K562 (cell line): Measurements from ENCODE around the gene LCE1F. TPM values are rescaled to one million over a fixed set of nuclear protein-coding genes. Genes with fewer than 3 reads are reported as not detected.
A peak's percentile ranks its signal among the peaks of the same experiment; 100 is the strongest.

Experiments
- ATAC-seq: fragments of 200-7000 bp; cut with Tn5 transposase; 3 replicates; pipeline ENCODE4 v1.9.1; 2020; ENCODE audit warnings: moderate library complexity
- BruUV-seq: library from RNA; stranded (reverse); fragments of 400-500 nt; replicated peaks from 2 replicates; lab custom pipeline; 2021; lab: Mats Ljungman, UMichigan
- CTCF ChIA-PET: fragments of 300-600 bp; formaldehyde crosslinking; extraction: SDS; loops from one replicate; lab custom pipeline; 2021; ENCODE audit warnings: low intra/inter-chr PET ratio; lab: Yijun Ruan, JAX
- POLR2A ChIA-PET: fragments of 300-600, 350-650 bp; sonication (Branson Sonifier 250); formaldehyde crosslinking; extraction: SDS; loops from one replicate; lab custom pipeline; 2021; ENCODE audit warnings: antibody characterized with exemption, inconsistent platforms; lab: Yijun Ruan, JAX
- DNase-seq, 4 experiments: peaks; one replicate each; pipeline versions ENCODE4 v3.0.0 to v3.0.0-alpha.2; 2011 to 2018; ENCODE audit warnings: low spot score in 3 of 4, mixed read lengths in 3 of 4; ENCODE audit errors: extremely low read depth in 1 of 4
- FAIRE-seq: peaks from 2 replicates; lab custom pipeline; 2011; peaks lifted over from hg19 to GRCh38; lab: Jason Lieb, UNC
- H2AFZ ChIP-seq: 2 replicates; pipeline ENCODE4 v1.6.0; 2011; ENCODE audit warnings: low read depth, low read length, control low read depth, inconsistent platforms
- H3K27ac ChIP-seq: fragments of 200-600 bp; 3 replicates; pipeline ENCODE4 v1.8.0; 2011; ENCODE audit warnings: low read depth, mild to moderate bottlenecking, control low read depth, inconsistent platforms, low read length, moderate library complexity, mixed read lengths; ENCODE audit errors: extremely low read depth
- H3K27me3 ChIP-seq, 2 experiments: fragments of 300-600 bp in 1 of 2; 2 replicates in 1 of 2; 3 replicates in 1 of 2; pipeline versions ENCODE4 v1.6.0 to v1.8.0; 2011; ENCODE audit warnings: inconsistent platforms in 2 of 2, low read length in 2 of 2, mild to moderate bottlenecking in 1 of 2, mixed read lengths in 1 of 2, moderate library complexity in 1 of 2; ENCODE audit not compliant: control insufficient read depth in 2 of 2, insufficient read depth in 2 of 2
- H3K36me3 ChIP-seq: fragments of 300-600 bp; 3 replicates; pipeline ENCODE4 v1.8.0; 2011; ENCODE audit warnings: mild to moderate bottlenecking, low read length, inconsistent platforms; ENCODE audit not compliant: control insufficient read depth, insufficient read depth
- H3K4me1 ChIP-seq, 2 experiments: fragments of 200-600 bp in 1 of 2; replicated peaks in 1 of 2; 2 replicates in 1 of 2; 3 replicates in 1 of 2; pipeline versions ENCODE4 v1.5.1 to v1.8.0; 2011; ENCODE audit warnings: inconsistent platforms in 2 of 2, low read length in 2 of 2, mild to moderate bottlenecking in 1 of 2, mixed read lengths in 1 of 2, moderate library complexity in 1 of 2; ENCODE audit not compliant: control insufficient read depth in 2 of 2, insufficient read depth in 2 of 2
- H3K4me2 ChIP-seq: 2 replicates; pipeline ENCODE4 v1.6.1; 2011; ENCODE audit warnings: low read length, control low read depth, inconsistent platforms, mixed read lengths; ENCODE audit not compliant: insufficient read depth
- H3K4me3 ChIP-seq: fragments of 200-600 bp; sonication (generic), shearing (Covaris generic); 2 replicates; pipeline ENCODE4 v1.5.1; 2016; ENCODE audit warnings: control low read depth, inconsistent platforms
- H3K79me2 ChIP-seq: fragments of 200-600 bp; 3 replicates; pipeline ENCODE4 v1.8.0; 2011; ENCODE audit warnings: low read length, inconsistent platforms; ENCODE audit not compliant: control insufficient read depth, insufficient read depth
- H3K9ac ChIP-seq, 2 experiments: 2 replicates each; pipeline versions ENCODE4 v1.6.0 to v1.6.1; 2011; ENCODE audit warnings: low read depth in 2 of 2, low read length in 2 of 2, control low read depth in 1 of 2, inconsistent platforms in 1 of 2, mild to moderate bottlenecking in 1 of 2, mixed read lengths in 1 of 2; ENCODE audit not compliant: insufficient read depth in 1 of 2
- H3K9me1 ChIP-seq: one replicate; pipeline ENCODE4 v1.6.0; 2011; ENCODE audit warnings: inconsistent platforms, mild to moderate bottlenecking, low read length, moderate library complexity; ENCODE audit not compliant: control insufficient read depth, insufficient read depth
- H3K9me3 ChIP-seq: replicated peaks from 2 replicates; pipeline ENCODE4 v1.5.1; 2011; ENCODE audit warnings: low read depth, low read length, inconsistent platforms; ENCODE audit not compliant: control insufficient read depth, insufficient read depth
- H4K20me1 ChIP-seq: replicated peaks from 2 replicates; pipeline ENCODE4 v1.6.1; 2011; ENCODE audit warnings: low read length, inconsistent platforms, mixed read lengths; ENCODE audit not compliant: control insufficient read depth, insufficient read depth
- ADNP ChIP-seq: fragments of 200-800 bp; sonication (Bioruptor generic); IDR thresholded peaks from 2 replicates; pipeline ENCODE4 v1.6.1; 2016; ENCODE audit warnings: missing genetic modification characterization, missing compliant biosample characterization
- BHLHE40 ChIP-seq: IDR thresholded peaks from 2 replicates; pipeline ENCODE4 v1.6.1; 2011; ENCODE audit warnings: low read length, improper control_type of control experiment
- CBFA2T2 ChIP-seq: fragments of 450-650 bp; conservative IDR thresholded peaks from 2 replicates; pipeline ENCODE4 v1.6.1; 2017; ENCODE audit warnings: mild to moderate bottlenecking
- CREB1 ChIP-seq, 2 experiments: sonication (generic) in 1 of 2; formaldehyde crosslinking in 1 of 2; IDR thresholded peaks; 2 replicates each; pipeline versions ENCODE4 v1.6.1 to v1.8.0; 2012 to 2022; ENCODE audit warnings: inconsistent platforms in 1 of 2, mild to moderate bottlenecking in 1 of 2, missing genetic modification reagents in 1 of 2, moderate library complexity in 1 of 2
- DACH1 ChIP-seq: fragments of 450-650 bp; IDR thresholded peaks from 2 replicates; pipeline ENCODE4 v1.6.1; 2018; ENCODE audit not compliant: partially characterized antibody
- PHF21A ChIP-seq: fragments of 450-650 bp; IDR thresholded peaks from 2 replicates; pipeline ENCODE4 v1.6.1; 2017; ENCODE audit warnings: low read depth, borderline replicate concordance
- SP2 ChIP-seq: IDR thresholded peaks from 2 replicates; pipeline ENCODE4 v1.6.1; 2011; ENCODE audit warnings: mild to moderate bottlenecking, low read depth, low read length, moderate library complexity; ENCODE audit not compliant: poor library complexity, severe bottlenecking; ENCODE audit errors: extremely low read depth
- TAF9B ChIP-seq: fragments of 450-650 bp; IDR thresholded peaks from 2 replicates; pipeline ENCODE4 v1.6.1; 2018; ENCODE audit warnings: mild to moderate bottlenecking; ENCODE audit not compliant: partially characterized antibody
- ZNF354B ChIP-seq: fragments of 250-450 bp; sonication (Bioruptor Pico); IDR thresholded peaks from 2 replicates; pipeline ENCODE4 v1.4.0; 2020
- ZNF445 ChIP-seq: fragments of 250-450 bp; sonication (Bioruptor Pico); IDR thresholded peaks from 2 replicates; pipeline ENCODE4 v1.4.0; 2020; ENCODE audit warnings: low read depth, mild to moderate bottlenecking, moderate library complexity
- WGBS: fragments of 100-300 bp; shearing (Covaris generic); methylation state at CpG from one replicate; pipeline ENCODE4 v1.1.6; 2016; ENCODE audit warnings: low coverage, mixed read lengths; ENCODE audit not compliant: insufficient coverage; ENCODE audit errors: missing lambda C conversion rate; 5-methylcytosine and 5-hydroxymethylcytosine counted together
- in situ Hi-C: fragments of 300-500 bp; cut with MboI; formaldehyde crosslinking; loops from 4 replicates; pipeline ENCODE4 v1.15.0; 2018; ENCODE audit warnings: inconsistent platforms, mixed read lengths
- intact Hi-C: fragments of 100-400 bp; cut with micrococcal nuclease; formaldehyde crosslinking; loops from 2 replicates; pipeline ENCODE4 v1.14.2; 2022
- polyA plus RNA-seq, 8 experiments: library from polyadenylated mRNA; depleted of rRNA in 4 of 8; stranded (reverse) in 5 of 8; unstranded in 3 of 8; fragments of >200 nt; fragmentation: Nextera tagmentation in 2 of 8; fragmentation: Illumina TruSeq in 1 of 8; extraction: Ambion mirVana in 2 of 8; extraction: Trizol in 1 of 8; gene quantifications; 2 replicates each; pipeline versions ENCODE4 v1.2.1 to v1.2.3, GENCODE V29; 2011 to 2014; ENCODE audit warnings: inconsistent platforms in 1 of 8, missing spikeins in 1 of 8
- total RNA-seq, 7 experiments: library from RNA; depleted of rRNA in 6 of 7; stranded (reverse); fragments of >200 nt in 6 of 7; fragmentation: Illumina TruSeq in 2 of 7; extraction: Trizol in 2 of 7; gene quantifications; 2 replicates each; pipeline versions ENCODE4 v1.2.1 to v1.2.3, GENCODE V29; 2011 to 2021; ENCODE audit warnings: low replicate concordance in 1 of 7
- TF ChIP-seq, protein P1 (sequence below): fragments of 250-450 bp; sonication (Bioruptor Pico); IDR thresholded peaks from 2 replicates; pipeline ENCODE4 v1.8.0; 2022; ENCODE audit warnings: moderate library complexity, mild to moderate bottlenecking, inconsistent platforms
- TF ChIP-seq, protein P2 (sequence below): fragments of 450-650 bp; IDR thresholded peaks from 2 replicates; pipeline ENCODE4 v1.6.1; 2018; ENCODE audit warnings: mild to moderate bottlenecking, low read depth; ENCODE audit not compliant: partially characterized antibody
- TF ChIP-seq, protein P3 (sequence below): fragments of 450-650 bp; formaldehyde crosslinking; IDR thresholded peaks from 2 replicates; pipeline ENCODE4 v1.4.0; 2020; ENCODE audit warnings: mild to moderate bottlenecking, mixed read lengths
- TF ChIP-seq, protein P4 (sequence below): IDR thresholded peaks from 2 replicates; pipeline ENCODE4 v1.6.1; 2014; ENCODE audit warnings: antibody characterized with exemption

Gene LCE1F
- total and polyA plus RNA-seq, 9 of the 15 experiments (the other 6 are each of a cell fraction or from before 2014, with no cell fraction given) = not detected

DNA sequence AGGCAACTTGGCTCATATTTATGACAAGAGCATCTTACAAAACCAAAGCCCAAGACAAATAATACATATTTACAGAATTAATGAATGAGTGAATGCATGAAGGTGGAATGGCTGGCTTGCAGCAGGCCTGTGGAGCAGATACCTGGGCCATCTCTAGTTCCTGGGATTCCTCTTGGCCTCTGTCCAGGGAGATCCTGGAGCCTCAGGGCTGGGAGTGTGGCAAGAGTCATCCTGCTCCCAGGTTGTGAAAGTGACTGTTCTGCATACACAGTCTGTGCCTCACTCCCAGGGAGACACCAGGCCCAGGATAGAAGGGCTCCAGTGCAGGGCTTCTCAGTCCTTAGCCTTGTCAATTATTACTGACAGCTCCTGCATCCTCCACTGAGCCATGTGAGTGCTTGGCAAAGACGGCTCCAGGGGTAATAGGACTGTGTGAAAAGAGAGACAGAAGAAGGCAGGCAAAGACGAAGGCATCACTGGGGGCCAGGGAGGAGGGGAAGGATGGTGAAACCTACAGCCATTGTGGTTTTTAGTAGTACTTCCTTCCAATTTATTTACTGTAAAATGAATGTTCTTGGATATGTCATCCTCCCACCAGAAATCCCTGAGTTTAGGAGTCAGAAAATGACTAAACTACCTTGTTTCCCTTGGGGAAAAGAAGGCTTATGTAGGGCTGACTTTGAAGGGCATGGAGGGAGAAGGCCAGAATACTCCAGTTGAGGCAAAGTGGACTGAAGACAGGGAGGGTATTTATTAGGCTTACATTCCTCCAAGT lies 31.4 kb upstream of the LCE1F start (continued):
- no peak for TF ChIP-seq TAF9B
- no peak for TF ChIP-seq PHF21A
- no peak for TF ChIP-seq ZNF445

DNA sequence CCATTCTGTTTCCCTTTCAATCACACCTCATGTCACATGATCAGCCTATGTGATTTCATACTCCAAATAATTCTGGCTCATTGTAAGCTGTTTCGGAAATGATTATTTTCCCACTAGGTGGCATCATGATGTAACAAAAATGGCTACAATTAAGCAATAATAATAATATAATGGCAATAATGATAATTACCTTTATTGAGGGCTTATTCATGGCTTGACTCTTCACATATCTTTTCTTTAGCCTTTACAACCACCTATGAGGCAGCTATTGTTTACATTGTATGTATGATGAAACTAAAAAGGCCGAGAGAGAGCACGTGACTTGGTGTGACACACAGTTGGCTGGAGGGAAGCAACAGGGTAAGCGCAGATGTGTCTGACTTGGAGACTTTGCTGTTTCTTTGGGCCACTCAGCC lies 29.6 kb upstream of the LCE1F start:
- H3K79me2 ChIP-seq = no peaks in the 10 kb centered on the region
- H3K27me3 ChIP-seq = no peaks in the 10 kb centered on the region
- intact Hi-C loops (loop anchor here (10.0 kb wide), 1 partner anchor 90 kb away; no protein-coding TSS in a partner anchor), in situ Hi-C loops (no loop called here)
- POLR2A ChIA-PET = no interaction called here
- peak overlapping the region; percentile 59 for H2AFZ ChIP-seq
- peak; percentile 67 for ATAC-seq
- H3K9me3 ChIP-seq = no peaks in the 10 kb centered on the region
- no peaks in the 10 kb centered on the region for H3K9me1 ChIP-seq
- no peak overlapping the region for H3K9ac ChIP-seq
- 4% methylated on average over 4 of the region's 4 CpGs for WGBS
- no TSS peak for BruUV-seq
- H3K27ac ChIP-seq = no peak overlapping the region
- H3K4me2 ChIP-seq = peak overlapping the region; percentile 29; the same call in 1 of the 2 replicates
- no peak for FAIRE-seq
- no peaks in the 10 kb centered on the region for H3K4me1 ChIP-seq
- peak in 1 of 4 experiments; percentile 8 for DNase-seq
- CTCF ChIA-PET = no interaction called here
- H3K36me3 ChIP-seq = no peaks in the 10 kb centered on the region
- H4K20me1 ChIP-seq = no peaks in the 10 kb centered on the region
- no peak overlapping the region for H3K4me3 ChIP-seq
- peak; percentile 51 for TF ChIP-seq DACH1
- TF ChIP-seq CBFA2T2 = 0 out of 2 replicates have a peak, but pooled peaks have one; percentile 18
- TF ChIP-seq CREB1 (IDR thresholded peaks at IDR 0.05) = no peak
- no peak for TF ChIP-seq CREB1 (CRISPR knock-in tag; IDR thresholded peaks at IDR 0.05)
- TF ChIP-seq, protein P1, sequence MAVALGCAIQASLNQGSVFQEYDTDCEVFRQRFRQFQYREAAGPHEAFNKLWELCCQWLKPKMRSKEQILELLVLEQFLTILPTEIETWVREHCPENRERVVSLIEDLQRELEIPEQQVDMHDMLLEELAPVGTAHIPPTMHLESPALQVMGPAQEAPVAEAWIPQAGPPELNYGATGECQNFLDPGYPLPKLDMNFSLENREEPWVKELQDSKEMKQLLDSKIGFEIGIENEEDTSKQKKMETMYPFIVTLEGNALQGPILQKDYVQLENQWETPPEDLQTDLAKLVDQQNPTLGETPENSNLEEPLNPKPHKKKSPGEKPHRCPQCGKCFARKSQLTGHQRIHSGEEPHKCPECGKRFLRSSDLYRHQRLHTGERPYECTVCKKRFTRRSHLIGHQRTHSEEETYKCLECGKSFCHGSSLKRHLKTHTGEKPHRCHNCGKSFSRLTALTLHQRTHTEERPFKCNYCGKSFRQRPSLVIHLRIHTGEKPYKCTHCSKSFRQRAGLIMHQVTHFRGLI (CRISPR knock-in tag) = no peak
- no peak for TF ChIP-seq ZNF354B (CRISPR knock-in tag)
- no peak for TF ChIP-seq ADNP (tag)
- TF ChIP-seq SP2 = no peak
- TF ChIP-seq, protein P2, sequence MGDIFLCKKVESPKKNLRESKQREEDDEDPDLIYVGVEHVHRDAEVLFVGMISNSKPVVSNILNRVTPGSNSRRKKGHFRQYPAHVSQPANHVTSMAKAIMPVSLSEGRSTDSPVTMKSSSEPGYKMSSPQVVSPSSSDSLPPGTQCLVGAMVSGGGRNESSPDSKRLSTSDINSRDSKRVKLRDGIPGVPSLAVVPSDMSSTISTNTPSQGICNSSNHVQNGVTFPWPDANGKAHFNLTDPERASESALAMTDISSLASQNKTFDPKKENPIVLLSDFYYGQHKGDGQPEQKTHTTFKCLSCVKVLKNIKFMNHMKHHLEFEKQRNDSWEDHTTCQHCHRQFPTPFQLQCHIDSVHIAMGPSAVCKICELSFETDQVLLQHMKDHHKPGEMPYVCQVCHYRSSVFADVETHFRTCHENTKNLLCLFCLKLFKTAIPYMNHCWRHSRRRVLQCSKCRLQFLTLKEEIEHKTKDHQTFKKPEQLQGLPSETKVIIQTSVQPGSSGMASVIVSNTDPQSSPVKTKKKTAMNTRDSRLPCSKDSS = no peak
- peak; percentile 57; the same call in 1 of the 2 replicates for TF ChIP-seq BHLHE40
- TF ChIP-seq, protein P3, sequence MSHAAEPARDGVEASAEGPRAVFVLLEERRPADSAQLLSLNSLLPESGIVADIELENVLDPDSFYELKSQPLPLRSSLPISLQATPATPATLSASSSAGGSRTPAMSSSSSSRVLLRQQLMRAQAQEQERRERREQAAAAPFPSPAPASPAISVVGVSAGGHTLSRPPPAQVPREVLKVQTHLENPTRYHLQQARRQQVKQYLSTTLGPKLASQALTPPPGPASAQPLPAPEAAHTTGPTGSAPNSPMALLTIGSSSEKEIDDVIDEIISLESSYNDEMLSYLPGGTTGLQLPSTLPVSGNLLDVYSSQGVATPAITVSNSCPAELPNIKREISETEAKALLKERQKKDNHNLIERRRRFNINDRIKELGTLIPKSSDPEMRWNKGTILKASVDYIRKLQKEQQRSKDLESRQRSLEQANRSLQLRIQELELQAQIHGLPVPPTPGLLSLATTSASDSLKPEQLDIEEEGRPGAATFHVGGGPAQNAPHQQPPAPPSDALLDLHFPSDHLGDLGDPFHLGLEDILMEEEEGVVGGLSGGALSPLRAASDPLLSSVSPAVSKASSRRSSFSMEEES (CRISPR knock-in tag) = peak; percentile 68
- TF ChIP-seq, protein P4, sequence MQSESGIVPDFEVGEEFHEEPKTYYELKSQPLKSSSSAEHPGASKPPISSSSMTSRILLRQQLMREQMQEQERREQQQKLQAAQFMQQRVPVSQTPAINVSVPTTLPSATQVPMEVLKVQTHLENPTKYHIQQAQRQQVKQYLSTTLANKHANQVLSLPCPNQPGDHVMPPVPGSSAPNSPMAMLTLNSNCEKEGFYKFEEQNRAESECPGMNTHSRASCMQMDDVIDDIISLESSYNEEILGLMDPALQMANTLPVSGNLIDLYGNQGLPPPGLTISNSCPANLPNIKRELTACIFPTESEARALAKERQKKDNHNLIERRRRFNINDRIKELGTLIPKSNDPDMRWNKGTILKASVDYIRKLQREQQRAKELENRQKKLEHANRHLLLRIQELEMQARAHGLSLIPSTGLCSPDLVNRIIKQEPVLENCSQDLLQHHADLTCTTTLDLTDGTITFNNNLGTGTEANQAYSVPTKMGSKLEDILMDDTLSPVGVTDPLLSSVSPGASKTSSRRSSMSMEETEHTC = peak; percentile 20; the same call in 1 of the 2 replicates
